ENCODE results near the gene TSPAN31. TPM values are rescaled to one million over a fixed set of nuclear protein-coding genes. Genes with fewer than 3 reads are reported as not detected.

TSPAN31 gene
- total and polyA plus RNA-seq, 10 donors = 16.9 to 93.1 (median 29.0) TPM

DNA sequence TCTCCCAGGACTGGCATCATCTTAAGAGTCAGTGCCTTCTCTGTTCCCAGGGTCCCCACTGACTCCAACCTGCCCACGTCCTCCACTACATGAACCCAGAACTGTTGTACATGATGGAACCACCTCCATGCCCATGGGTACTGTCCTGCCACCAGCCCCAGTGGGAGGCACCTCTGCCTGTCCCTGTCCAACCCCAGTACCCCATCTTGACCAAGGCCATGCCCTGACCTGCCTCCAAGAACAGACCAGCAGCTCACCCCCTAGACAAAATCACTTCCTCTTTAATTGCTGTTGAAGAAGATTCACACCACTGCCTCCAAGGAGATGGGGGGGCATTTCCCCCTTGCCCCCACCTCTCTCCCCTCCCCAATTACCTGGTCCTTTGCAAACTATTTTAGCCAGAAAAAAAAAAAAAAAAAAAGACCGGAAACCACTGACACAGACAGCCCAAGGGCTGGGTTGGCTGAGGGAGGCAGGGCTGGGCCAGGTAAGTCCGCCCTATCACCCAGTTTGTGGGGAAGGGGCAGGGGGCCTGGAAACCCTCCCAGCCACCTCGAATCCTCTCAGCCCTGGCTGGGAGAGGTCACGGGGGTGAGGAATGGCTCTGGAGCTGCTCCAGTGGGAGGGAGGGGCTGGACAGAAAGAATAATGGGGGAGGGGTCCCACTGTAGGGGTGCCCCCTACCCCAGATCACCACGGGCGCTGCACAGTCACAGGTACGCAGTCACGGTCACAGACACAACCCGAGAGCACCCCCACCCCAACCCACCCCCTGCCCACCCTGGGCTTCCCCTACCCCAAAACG lies 19.7 kb upstream of the TSPAN31 start:
- intact Hi-C loops (cut with DNase I; ENCODE audit: low total_unique reads) = no loop called here
- peaks cover 0 to 24% (median 7%) of the 10 kb centered on the region in 6 donors for H3K4me1 ChIP-seq
- peaks cover 0 to 67% (median 54%) of the 10 kb centered on the region in 6 donors for H3K36me3 ChIP-seq
- H3K27ac ChIP-seq = no peak overlapping the region
- no peak overlapping the region for H3K4me3 ChIP-seq
- no peaks in the 10 kb centered on the region for H3K9me3 ChIP-seq
- DNase-seq = no peak
- no peaks in the 10 kb centered on the region for H3K27me3 ChIP-seq (replicated peaks in 1 of 7)
- WGBS, 5 donors = 70 to 84% (median 80%) methylated on average over 7 to 11 of the region's 11 CpGs
- no peak for TF ChIP-seq POLR2A (IDR thresholded peaks at IDR 0.05)
- TF ChIP-seq POLR2AphosphoS5 (IDR thresholded peaks at IDR 0.05) = peak in 1 of 3 donors; percentile 16

DNA sequence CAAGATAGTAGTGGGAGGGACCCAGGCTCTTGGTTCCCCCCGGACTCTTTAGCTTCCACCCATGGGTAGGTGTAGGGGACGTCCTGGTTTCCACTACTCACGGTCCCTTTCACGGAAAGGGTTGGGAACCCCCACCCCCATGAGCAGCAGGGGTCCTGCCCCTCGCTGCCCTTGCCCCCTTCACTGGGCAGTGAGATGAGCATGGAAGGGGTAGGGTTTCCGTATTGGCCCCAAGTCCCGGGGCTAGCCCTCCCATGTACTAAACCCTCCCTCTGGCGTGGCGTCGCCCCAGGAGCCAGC lies 19.0 kb upstream of the TSPAN31 start:
- Histone ChIP-seq H3K4me1 (peaks cover 0 to 24% (median 7%) of the 10 kb centered on the region in 6 donors), H3K4me3 (peak overlapping the region in 7 of 8 donors; percentile 42 to 76 (median 48)), H3K27ac (peak overlapping the region in 5 of 8 donors; percentile 51 to 79 (median 67)), H3K27me3 (replicated peaks in 1 of 7) (no peaks in the 10 kb centered on the region), H3K36me3 (peaks cover 0 to 67% (median 53%) of the 10 kb centered on the region in 6 donors), H3K9me3 (no peaks in the 10 kb centered on the region)
- no peak for TF ChIP-seq POLR2AphosphoS5 (IDR thresholded peaks at IDR 0.05)
- TF ChIP-seq POLR2A (IDR thresholded peaks at IDR 0.05) = no peak
- TF ChIP-seq, protein P1, sequence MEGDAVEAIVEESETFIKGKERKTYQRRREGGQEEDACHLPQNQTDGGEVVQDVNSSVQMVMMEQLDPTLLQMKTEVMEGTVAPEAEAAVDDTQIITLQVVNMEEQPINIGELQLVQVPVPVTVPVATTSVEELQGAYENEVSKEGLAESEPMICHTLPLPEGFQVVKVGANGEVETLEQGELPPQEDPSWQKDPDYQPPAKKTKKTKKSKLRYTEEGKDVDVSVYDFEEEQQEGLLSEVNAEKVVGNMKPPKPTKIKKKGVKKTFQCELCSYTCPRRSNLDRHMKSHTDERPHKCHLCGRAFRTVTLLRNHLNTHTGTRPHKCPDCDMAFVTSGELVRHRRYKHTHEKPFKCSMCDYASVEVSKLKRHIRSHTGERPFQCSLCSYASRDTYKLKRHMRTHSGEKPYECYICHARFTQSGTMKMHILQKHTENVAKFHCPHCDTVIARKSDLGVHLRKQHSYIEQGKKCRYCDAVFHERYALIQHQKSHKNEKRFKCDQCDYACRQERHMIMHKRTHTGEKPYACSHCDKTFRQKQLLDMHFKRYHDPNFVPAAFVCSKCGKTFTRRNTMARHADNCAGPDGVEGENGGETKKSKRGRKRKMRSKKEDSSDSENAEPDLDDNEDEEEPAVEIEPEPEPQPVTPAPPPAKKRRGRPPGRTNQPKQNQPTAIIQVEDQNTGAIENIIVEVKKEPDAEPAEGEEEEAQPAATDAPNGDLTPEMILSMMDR (IDR thresholded peaks at IDR 0.05 in 8 of 11, conservative IDR thresholded peaks at IDR 0.05 in 3 of 11) = no peak
- intact Hi-C loops (cut with DNase I; ENCODE audit: low total_unique reads) = no loop called here
- no peak for DNase-seq
- 60 to 72% (median 62%) methylated on average over 7 to 10 of the region's 10 CpGs for WGBS, 5 donors

DNA sequence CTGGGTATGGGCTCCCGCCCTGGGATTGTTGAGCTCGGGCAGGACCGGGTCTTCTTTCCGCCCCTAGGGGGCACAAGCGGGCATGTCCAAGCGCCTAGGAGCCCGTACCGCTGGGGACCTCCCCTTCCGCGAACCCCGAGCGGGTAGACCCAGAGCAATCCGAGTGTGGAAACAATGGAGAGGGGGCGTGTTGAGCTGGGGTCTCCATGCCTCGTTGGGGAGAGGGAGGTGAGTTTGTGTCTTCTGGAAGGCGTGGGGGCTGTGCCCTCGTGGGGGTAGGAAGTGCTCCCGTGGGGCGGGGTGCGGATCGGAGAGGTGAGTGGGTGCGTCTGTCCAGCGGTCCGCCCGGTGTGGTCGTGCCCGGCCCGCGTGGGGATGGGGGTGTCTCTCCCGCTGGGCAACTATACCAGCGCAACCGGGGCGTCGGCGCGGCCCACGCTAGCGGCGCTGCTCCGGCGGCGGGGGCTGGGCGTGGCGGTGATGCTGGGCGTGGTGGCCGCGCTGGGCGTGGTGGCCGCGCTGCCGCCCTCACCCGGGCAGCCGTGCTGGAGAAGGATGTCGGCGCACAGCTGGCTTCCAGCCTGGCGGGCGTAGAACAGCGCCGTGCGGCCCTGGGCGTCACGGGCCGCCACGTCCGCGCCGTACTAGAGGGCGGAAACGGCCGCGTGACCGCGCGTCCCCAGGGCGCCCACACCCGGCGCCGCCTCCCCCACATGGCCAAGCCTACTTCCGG lies 18.5 kb upstream of the TSPAN31 start:
- Histone ChIP-seq H3K9me3 (no peaks in the 10 kb centered on the region), H3K36me3 (peaks cover 0 to 67% (median 54%) of the 10 kb centered on the region in 6 donors), H3K4me3 (peak overlapping the region; percentile 42 to 76 (median 48)), H3K27me3 (replicated peaks in 1 of 7) (no peaks in the 10 kb centered on the region), H3K4me1 (peaks cover 0 to 24% (median 7%) of the 10 kb centered on the region in 6 donors), H3K27ac (peak overlapping the region in 7 of 8 donors; percentile 22 to 79 (median 62))
- 37 to 82% (median 66%) methylated on average over 50 to 79 of the region's 79 CpGs for WGBS, 5 donors
- peak; percentile 27 to 53 (median 28) for TF ChIP-seq POLR2AphosphoS5 (IDR thresholded peaks at IDR 0.05)
- TF ChIP-seq, protein P1 (IDR thresholded peaks at IDR 0.05 in 8 of 11, conservative IDR thresholded peaks at IDR 0.05 in 3 of 11) = peak; percentile 24 to 71 (median 58)
- TF ChIP-seq POLR2A (IDR thresholded peaks at IDR 0.05) = no peak
- intact Hi-C loops (cut with DNase I; ENCODE audit: low total_unique reads) = no loop called here
- DNase-seq = peak; percentile 87

DNA sequence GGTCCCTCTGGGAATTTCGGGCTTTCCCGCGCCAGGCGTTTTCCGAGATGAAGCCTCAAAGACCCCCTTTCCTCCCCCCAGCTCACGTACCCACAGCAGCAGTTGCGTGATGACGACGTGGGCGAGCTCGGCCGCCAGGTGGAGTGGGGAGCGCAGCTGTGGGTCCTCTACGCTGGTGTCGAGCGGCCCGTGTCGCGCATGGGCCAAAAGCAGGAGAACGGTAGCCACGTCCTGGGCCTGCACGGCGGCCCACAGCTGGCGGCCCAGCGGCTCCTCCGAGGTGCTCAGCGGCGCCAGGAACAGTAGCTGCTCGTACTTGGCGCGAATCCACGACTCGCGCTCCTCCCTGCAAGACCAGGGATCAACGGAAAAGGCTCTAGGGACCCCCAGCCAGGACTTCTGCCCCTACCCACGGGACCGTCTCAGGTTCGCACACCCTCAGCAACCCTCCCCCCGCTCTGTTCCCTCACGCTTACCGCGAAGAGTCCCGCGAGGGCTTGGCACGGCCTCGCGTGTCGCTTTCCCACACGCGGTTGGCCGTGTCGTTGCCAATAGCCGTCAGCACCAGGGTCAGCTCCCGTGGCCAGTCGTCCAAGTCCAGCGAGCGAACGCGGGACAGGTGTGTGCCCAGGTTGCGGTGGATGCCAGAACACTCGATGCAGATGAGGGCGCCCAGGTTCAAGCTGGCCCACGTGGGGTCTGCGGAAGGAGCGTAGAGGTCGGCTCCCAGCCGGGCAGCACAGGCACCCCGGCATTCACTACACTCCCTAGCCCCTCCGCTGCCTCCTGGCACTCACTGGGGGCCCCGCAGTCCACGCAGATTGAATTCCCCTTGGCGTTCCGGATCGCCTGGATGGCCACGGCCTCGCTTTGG lies 17.7 kb upstream of the TSPAN31 start:
- Histone ChIP-seq H3K4me1 (peaks cover 0 to 24% (median 7%) of the 10 kb centered on the region in 6 donors), H3K27ac (peak overlapping the region in 6 of 8 donors; percentile 51 to 79 (median 64)), H3K9me3 (no peaks in the 10 kb centered on the region), H3K36me3 (peaks cover 0 to 67% (median 53%) of the 10 kb centered on the region in 6 donors), H3K4me3 (peak overlapping the region; percentile 42 to 76 (median 48)), H3K27me3 (replicated peaks in 1 of 7) (no peaks in the 10 kb centered on the region)
- 65 to 79% (median 68%) methylated on average over 60 to 76 of the region's 76 CpGs for WGBS, 5 donors
- TF ChIP-seq POLR2A (IDR thresholded peaks at IDR 0.05) (no peak), POLR2AphosphoS5 (IDR thresholded peaks at IDR 0.05) (peak; percentile 24 to 74 (median 27))
- TF ChIP-seq, protein P1 (IDR thresholded peaks at IDR 0.05 in 8 of 11, conservative IDR thresholded peaks at IDR 0.05 in 3 of 11) = peak in 3 of 11 experiments; percentile 21 to 32 (median 27)
- no peak for DNase-seq
- intact Hi-C loops (cut with DNase I; ENCODE audit: low total_unique reads) = no loop called here

All from spleen (tissue), 11 donors.